GM21528 (cell line): ENCODE measurements around the gene RBM6.

Experiments used
- ATAC-seq: cut with Tn5 transposase; IDR thresholded peaks from one replicate; pipeline ENCODE4 v1.9.1; 2021; ENCODE audit warnings: mild to moderate bottlenecking, moderate library complexity; ENCODE audit not compliant: unreplicated experiment, low FRiP score

Gene RBM6

GRCh38 chr3:50088725-50089608 is 149.0 kb downstream of the RBM6 start, which contains the start of gene RBM5:
Gene RBM5 (plus strand): TSS chr3:50088919. CDS start chr3:50090435, 1,516 bp downstream.
- peak; percentile 92 for ATAC-seq

- ATAC-seq: peak; percentile 11
Measured at GRCh38 chr3:50089609-50089945, 149.6 kb downstream of the RBM6 start.

GRCh38 chr3:50090984-50091383 is 151.0 kb downstream of the RBM6 start:
- ATAC-seq: no peak

- ATAC-seq: no peak
Measured at GRCh38 chr3:50095352-50095998, 155.5 kb downstream of the RBM6 start.

GRCh38 chr3:50100386-50100785 is 160.4 kb downstream of the RBM6 start:
- no peak for ATAC-seq

- ATAC-seq: no peak
Measured at GRCh38 chr3:50100956-50101845, 161.3 kb downstream of the RBM6 start.

GRCh38 chr3:50102558-50102957 is 162.6 kb downstream of the RBM6 start:
- ATAC-seq: no peak

GRCh38 chr3:50111757-50112156 is 171.8 kb downstream of the RBM6 start:
- ATAC-seq: no peak

GRCh38 chr3:50112462-50112861 is 172.5 kb downstream of the RBM6 start:
- ATAC-seq: no peak

GRCh38 chr3:50117120-50117519 is 177.2 kb downstream of the RBM6 start:
- no peak for ATAC-seq

- no peak for ATAC-seq
Measured at GRCh38 chr3:50118237-50118636, 178.3 kb downstream of the RBM6 start.

- ATAC-seq: no peak
Measured at GRCh38 chr3:50119786-50120185, 179.8 kb downstream of the RBM6 start.

GRCh38 chr3:50120364-50121071 is 180.6 kb downstream of the RBM6 start:
- no peak for ATAC-seq

GRCh38 chr3:50121072-50122032 is 181.4 kb downstream of the RBM6 start:
- ATAC-seq: peak; percentile 74

GRCh38 chr3:50122071-50122470 is 182.1 kb downstream of the RBM6 start:
- no peak for ATAC-seq

GRCh38 chr3:50122661-50123391 is 182.9 kb downstream of the RBM6 start:
- no peak for ATAC-seq

- no peak for ATAC-seq
Measured at GRCh38 chr3:50123394-50124051, 183.6 kb downstream of the RBM6 start.
